LNCAP (cell line): Measurements from ENCODE around the gene KRTAP10-12.

Experiments
- TF ChIP-seq, protein P1 (sequence below): fragments of 450-650 bp; IDR thresholded peaks from 2 replicates; pipeline ENCODE4 v1.5.1; 2017; ENCODE audit warnings: mild to moderate bottlenecking

Gene KRTAP10-12

DNA sequence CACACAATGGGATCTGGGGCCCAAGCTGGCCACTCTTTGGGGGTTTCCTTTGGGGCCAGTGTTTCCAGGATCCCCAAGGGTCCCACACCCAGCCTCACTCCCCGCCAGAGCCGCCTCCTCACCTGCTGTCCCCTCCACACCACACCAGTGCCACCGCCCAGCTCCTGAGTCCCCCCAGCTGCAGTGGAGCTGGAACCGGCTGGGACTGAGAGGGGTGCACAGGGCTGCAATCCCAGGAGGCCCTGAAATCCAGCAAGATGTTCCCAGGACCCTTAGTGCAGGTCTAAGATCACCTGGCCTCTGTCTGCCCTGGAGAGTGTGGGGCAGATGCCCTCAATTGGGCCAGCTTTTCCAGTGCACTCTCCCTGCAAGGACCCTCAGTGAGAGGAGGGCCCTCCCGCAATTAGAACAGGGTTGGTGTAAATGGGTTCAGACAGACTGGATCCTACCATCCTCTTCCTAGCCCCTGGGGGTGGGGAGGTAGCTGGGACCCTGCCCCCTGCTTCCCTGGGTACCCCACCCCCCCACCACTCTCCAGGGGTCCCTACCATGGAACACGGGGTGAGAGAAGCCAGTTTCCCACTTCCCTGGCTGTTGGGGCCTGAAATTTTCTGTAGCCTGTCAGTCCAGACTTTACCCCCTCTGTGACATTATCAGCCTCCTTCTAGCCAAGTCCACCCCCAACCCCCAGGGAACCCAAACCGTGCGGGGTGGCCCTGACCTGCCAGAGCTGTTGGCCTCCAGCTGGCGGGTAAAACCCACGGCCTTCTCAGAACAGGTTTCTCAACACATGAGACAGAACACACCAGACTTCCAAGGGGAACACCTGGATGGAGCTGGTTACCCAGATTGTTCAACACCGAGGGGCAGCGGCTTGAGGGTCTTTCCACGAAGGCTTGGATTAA lies 7.0 kb downstream of the KRTAP10-12 start:
- TF ChIP-seq, protein P1, sequence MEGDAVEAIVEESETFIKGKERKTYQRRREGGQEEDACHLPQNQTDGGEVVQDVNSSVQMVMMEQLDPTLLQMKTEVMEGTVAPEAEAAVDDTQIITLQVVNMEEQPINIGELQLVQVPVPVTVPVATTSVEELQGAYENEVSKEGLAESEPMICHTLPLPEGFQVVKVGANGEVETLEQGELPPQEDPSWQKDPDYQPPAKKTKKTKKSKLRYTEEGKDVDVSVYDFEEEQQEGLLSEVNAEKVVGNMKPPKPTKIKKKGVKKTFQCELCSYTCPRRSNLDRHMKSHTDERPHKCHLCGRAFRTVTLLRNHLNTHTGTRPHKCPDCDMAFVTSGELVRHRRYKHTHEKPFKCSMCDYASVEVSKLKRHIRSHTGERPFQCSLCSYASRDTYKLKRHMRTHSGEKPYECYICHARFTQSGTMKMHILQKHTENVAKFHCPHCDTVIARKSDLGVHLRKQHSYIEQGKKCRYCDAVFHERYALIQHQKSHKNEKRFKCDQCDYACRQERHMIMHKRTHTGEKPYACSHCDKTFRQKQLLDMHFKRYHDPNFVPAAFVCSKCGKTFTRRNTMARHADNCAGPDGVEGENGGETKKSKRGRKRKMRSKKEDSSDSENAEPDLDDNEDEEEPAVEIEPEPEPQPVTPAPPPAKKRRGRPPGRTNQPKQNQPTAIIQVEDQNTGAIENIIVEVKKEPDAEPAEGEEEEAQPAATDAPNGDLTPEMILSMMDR: no peak

DNA sequence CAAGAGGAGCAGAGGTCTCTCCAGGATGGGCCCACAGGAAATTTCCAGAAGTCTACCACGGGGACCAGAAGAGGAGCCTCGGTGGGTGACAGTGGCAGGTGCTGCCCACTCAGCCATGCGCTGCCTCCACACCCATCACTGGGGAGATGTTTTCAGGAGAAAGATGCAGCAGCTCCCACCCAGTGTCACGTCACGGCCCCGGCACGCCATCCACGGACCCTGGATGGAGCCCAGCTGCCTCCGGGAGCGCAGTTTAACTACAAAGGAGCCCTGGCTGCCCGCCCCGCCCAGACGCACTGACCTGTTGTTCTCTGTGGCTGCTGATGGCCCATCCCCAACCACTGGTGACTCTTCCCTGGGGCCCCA lies 7.6 kb downstream of the KRTAP10-12 start:
- TF ChIP-seq, protein P1: no peak

DNA sequence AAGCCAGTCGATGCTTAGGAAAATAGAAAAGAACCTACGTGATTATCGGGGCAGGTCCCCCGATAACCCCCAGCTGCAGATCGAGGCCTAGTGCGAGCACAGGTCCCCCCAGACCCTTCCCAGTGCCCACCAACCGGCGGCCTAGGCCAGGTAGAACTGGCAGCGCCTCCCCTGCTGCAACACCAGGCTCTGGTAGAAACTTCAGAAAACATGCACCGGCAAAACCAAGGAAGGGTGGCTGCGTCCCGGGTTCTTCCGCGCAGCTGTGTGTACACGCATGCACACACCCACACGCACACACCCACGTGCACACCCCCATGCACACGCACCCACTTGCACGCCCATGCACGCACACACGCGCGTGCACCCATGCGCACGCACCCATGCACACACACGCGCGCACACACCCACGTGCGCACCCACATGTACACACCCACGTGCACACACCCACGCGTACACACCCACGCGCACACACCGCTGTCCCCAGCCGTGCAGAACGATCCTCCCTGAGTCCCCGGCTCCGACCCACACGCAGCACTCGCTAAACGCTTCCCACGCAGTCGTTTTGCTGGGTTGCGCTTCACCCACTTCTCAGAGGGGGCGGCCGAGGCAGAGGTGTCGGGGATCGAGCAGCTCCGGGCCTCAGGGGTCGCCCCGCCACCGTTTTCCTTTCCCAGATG lies 9.2 kb downstream of the KRTAP10-12 start:
- TF ChIP-seq, protein P1: no peak

DNA sequence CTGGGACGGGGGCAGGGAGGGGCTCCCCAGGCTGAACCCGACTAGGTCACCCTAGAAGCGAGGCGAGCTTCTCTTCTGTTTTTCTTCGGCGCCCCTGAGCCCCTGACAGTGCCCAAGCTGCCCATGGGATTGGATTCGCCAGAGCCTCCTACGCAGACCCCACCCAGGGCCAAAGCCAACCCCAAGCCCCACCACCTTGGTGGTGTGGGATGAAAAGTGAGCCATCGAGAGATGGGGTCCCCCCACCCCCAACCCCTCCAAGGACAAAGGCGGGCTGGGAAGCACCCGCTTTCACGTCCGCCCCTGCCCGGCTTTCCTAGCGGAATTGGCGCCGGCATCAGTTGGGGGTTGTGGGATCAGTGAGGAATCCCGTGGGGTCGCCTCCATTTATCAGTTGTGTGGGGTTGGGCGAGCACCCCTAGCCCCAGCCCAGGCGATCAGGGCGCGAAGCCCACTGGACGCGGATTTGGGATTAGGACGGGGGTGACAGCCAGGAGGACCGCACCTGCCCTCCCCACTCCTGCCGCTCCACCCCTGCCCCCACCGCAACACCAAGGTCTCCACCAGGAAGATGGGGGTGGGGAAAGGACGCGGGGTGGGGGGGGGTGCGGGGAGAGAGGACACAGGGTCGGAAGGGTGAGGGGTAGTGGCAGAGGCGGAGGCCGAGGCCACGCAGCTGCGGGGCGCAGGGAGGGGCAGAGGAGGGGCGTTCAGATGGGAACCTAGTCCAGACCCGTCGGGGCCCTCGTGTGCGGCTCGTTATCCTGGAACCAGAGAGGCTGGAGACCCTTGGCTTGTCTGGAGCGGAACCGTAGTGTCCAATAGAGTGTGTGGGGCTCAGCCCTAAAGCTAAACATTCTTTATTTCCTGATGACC lies 10.0 kb downstream of the KRTAP10-12 start:
- TF ChIP-seq, protein P1: no peak

DNA sequence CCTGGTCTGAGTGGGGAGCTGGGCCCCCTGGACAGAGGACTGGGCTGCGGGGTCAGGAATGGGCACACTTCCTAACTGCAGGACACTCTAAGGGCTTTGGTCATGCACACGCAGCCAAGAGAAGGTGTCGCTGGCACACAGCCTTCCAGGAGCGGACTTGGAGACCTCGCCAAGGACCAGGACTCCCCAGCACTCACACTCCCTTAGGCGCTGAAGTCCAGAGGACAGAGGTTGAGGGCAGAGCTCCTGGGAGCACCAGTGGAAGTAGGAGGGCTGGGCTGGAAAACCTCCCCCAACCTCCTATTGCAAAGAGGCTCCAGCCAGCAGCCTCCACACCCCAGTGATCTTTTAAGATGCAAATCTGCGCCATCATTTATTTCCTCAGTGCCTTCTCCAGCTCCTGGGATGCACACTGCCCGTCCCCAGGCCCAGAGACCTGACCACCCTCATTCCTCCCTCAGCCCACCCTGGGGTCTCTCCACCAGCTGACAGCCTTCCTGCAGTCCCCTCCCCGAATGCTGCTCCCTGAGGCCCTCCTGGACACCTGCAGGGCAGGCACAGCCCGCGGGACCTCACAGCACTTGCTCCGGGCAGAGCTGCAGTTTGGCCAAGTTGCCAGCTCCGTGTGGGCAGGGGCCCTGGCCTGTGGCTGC lies 11.4 kb downstream of the KRTAP10-12 start:
- TF ChIP-seq, protein P1: no peak

DNA sequence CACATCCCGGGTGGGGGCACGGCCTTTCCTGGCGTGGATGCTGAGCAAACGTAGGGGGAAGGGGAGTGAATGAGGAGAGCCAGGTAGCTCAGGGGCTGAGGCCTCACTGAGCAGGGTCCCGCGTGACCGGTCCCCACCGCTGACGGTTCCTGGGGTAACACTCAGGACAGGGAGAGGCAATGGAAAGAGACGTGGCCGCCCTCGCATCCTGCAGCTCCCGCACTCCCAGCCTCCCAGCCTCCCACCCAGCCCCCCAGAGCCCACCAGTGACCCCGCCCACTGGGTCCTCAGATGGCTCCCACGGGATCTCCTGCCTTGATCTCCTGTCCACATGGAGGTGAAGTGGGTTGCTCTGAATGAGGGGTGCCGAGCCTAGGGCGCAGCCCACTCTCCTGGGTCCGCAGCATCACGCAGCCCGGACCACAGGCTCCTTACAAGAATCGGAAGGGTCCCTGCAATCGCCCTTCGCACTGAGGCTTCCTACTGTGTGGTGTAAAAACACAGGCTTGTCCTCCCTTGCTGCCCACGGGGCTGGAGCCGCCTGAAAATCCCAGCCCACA lies 12.0 kb downstream of the KRTAP10-12 start:
- TF ChIP-seq, protein P1: no peak
